ENCODE data around the gene RNASE7.
A peak's percentile ranks its signal among the peaks of the same experiment; 100 is the strongest.

Gene RNASE7

DNA sequence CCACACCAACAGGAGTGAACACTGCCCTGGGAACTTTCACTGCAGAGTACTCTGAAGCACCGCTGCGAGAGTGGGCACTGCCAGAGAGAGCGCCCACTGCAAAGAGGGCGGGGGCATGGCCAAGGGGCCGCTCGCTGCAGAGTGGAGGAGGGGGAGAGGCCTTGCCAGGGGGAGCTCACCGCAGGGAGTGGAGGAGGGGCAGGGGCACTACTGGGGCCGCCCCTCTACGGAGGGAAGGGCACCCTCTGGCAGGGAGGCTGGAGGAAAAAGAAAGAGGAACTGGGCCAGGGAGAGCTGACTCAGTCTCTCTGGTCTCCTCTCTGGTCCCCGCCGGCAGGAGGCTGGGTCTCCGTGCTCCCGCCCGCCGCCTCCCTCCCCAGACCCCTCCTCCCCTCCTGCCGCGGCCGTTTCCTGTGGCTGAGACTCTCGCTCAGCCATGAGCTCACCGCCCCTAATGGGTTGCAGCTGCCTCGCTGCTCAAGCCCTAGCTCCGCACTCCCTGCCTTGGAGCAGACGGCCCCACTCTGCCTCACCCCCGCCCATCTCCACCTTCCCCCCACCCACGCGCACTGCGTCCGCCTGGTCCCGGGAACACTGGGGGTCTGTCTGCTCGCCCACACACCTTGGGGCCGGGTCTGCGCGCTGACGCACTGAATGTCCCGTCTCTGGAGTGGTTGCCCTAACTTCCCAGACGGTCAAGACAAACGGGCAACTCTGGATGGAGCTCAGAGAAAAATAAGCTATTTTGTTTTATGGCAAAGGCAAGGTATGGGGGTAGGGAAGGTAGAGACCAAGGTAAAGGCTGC, 29.3 kb downstream of the RNASE7 start (continued):
- TF ChIP-seq ZNF112 (tag by site-specific recombination; IDR thresholded peaks at IDR 0.05): no peak
- no peak for TF ChIP-seq ZBTB11 (tag by site-specific recombination; conservative IDR thresholded peaks at IDR 0.05; ENCODE audit: low read depth)
- TF ChIP-seq ZBTB17 (tag by site-specific recombination; IDR thresholded peaks at IDR 0.05): peak; percentile 94
- TF ChIP-seq, protein P1, sequence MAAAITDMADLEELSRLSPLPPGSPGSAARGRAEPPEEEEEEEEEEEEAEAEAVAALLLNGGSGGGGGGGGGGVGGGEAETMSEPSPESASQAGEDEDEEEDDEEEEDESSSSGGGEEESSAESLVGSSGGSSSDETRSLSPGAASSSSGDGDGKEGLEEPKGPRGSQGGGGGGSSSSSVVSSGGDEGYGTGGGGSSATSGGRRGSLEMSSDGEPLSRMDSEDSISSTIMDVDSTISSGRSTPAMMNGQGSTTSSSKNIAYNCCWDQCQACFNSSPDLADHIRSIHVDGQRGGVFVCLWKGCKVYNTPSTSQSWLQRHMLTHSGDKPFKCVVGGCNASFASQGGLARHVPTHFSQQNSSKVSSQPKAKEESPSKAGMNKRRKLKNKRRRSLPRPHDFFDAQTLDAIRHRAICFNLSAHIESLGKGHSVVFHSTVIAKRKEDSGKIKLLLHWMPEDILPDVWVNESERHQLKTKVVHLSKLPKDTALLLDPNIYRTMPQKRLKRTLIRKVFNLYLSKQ (tag by site-specific recombination; IDR thresholded peaks at IDR 0.05; ENCODE audit: borderline replicate concordance): no peak
- TF ChIP-seq, protein P2, sequence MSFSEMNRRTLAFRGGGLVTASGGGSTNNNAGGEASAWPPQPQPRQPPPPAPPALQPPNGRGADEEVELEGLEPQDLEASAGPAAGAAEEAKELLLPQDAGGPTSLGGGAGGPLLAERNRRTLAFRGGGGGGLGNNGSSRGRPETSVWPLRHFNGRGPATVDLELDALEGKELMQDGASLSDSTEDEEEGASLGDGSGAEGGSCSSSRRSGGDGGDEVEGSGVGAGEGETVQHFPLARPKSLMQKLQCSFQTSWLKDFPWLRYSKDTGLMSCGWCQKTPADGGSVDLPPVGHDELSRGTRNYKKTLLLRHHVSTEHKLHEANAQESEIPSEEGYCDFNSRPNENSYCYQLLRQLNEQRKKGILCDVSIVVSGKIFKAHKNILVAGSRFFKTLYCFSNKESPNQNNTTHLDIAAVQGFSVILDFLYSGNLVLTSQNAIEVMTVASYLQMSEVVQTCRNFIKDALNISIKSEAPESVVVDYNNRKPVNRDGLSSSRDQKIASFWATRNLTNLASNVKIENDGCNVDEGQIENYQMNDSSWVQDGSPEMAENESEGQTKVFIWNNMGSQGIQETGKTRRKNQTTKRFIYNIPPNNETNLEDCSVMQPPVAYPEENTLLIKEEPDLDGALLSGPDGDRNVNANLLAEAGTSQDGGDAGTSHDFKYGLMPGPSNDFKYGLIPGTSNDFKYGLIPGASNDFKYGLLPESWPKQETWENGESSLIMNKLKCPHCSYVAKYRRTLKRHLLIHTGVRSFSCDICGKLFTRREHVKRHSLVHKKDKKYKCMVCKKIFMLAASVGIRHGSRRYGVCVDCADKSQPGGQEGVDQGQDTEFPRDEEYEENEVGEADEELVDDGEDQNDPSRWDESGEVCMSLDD (tag by site-specific recombination; IDR thresholded peaks at IDR 0.05): peak; percentile 66; the same call in 1 of the 2 replicates
- no peak for TF ChIP-seq ZNF560 (tag by site-specific recombination; IDR thresholded peaks at IDR 0.05; ENCODE audit: borderline replicate concordance)
- TF ChIP-seq, protein P3, sequence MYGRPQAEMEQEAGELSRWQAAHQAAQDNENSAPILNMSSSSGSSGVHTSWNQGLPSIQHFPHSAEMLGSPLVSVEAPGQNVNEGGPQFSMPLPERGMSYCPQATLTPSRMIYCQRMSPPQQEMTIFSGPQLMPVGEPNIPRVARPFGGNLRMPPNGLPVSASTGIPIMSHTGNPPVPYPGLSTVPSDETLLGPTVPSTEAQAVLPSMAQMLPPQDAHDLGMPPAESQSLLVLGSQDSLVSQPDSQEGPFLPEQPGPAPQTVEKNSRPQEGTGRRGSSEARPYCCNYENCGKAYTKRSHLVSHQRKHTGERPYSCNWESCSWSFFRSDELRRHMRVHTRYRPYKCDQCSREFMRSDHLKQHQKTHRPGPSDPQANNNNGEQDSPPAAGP (tag by site-specific recombination; IDR thresholded peaks at IDR 0.05): peak; percentile 61
- no peak for TF ChIP-seq GFI1B (tag by site-specific recombination; IDR thresholded peaks at IDR 0.05)
- TF ChIP-seq SETDB1 (IDR thresholded peaks at IDR 0.05; ENCODE audit: insufficient read length, low read length): no peak
- no peak for TF ChIP-seq ZNF658 (tag by site-specific recombination; IDR thresholded peaks at IDR 0.05)
- TF ChIP-seq ZNF121 (tag by site-specific recombination; IDR thresholded peaks at IDR 0.05): no peak
- TF ChIP-seq, protein P4, sequence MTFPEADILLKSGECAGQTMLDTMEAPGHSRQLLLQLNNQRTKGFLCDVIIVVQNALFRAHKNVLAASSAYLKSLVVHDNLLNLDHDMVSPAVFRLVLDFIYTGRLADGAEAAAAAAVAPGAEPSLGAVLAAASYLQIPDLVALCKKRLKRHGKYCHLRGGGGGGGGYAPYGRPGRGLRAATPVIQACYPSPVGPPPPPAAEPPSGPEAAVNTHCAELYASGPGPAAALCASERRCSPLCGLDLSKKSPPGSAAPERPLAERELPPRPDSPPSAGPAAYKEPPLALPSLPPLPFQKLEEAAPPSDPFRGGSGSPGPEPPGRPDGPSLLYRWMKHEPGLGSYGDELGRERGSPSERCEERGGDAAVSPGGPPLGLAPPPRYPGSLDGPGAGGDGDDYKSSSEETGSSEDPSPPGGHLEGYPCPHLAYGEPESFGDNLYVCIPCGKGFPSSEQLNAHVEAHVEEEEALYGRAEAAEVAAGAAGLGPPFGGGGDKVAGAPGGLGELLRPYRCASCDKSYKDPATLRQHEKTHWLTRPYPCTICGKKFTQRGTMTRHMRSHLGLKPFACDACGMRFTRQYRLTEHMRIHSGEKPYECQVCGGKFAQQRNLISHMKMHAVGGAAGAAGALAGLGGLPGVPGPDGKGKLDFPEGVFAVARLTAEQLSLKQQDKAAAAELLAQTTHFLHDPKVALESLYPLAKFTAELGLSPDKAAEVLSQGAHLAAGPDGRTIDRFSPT (tag by site-specific recombination; IDR thresholded peaks at IDR 0.05): peak; percentile 96
- TF ChIP-seq PBX3 (CRISPR knock-in tag; IDR thresholded peaks at IDR 0.05): no peak
- TF ChIP-seq ZNF184 (tag by site-specific recombination; IDR thresholded peaks at IDR 0.05): no peak
- TF ChIP-seq KLF9 (tag by site-specific recombination; IDR thresholded peaks at IDR 0.05; ENCODE audit: low read depth): peak; percentile 33; the same call in 1 of the 2 replicates
- TF ChIP-seq REPIN1 (tag by site-specific recombination; IDR thresholded peaks at IDR 0.05; ENCODE audit: low read depth): no peak
- no peak for TF ChIP-seq ZFP37 (tag by site-specific recombination; IDR thresholded peaks at IDR 0.05)
- TF ChIP-seq ZNF600 (tag by site-specific recombination; IDR thresholded peaks at IDR 0.05): peak; percentile 82
- peak; percentile 67; the same call in 1 of the 2 replicates for TF ChIP-seq ZEB2 (tag by site-specific recombination; IDR thresholded peaks at IDR 0.05)
- TF ChIP-seq, protein P5, sequence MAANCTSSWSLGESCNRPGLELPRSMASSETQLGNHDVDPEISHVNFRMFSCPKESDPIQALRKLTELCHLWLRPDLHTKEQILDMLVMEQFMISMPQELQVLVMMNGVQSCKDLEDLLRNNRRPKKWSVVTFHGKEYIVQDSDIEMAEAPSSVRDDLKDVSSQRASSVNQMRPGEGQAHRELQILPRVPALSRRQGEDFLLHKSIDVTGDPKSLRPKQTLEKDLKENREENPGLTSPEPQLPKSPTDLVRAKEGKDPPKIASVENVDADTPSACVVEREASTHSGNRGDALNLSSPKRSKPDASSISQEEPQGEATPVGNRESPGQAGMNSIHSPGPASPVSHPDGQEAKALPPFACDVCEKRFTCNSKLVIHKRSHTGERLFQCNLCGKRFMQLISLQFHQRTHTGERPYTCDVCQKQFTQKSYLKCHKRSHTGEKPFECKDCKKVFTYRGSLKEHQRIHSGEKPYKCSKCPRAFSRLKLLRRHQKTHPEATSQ (tag by site-specific recombination; IDR thresholded peaks at IDR 0.05): no peak
- TF ChIP-seq ZNF501 (tag by site-specific recombination; IDR thresholded peaks at IDR 0.05): no peak
- no peak for TF ChIP-seq ZNF19 (tag by site-specific recombination; IDR thresholded peaks at IDR 0.05; ENCODE audit: low read depth)
- TF ChIP-seq ZNF202 (tag by site-specific recombination; IDR thresholded peaks at IDR 0.05; ENCODE audit: borderline replicate concordance): no peak
- no peak for TF ChIP-seq ZNF423 (tag by site-specific recombination; IDR thresholded peaks at IDR 0.05)
- no peak for TF ChIP-seq ZNF174 (tag by site-specific recombination; IDR thresholded peaks at IDR 0.05)
- peak; percentile 86 for TF ChIP-seq SP3 (tag by site-specific recombination; IDR thresholded peaks at IDR 0.05)

Data from HEK293 (cell line).